Amygdala (tissue), 56 donors: ENCODE results near the gene RABGGTA.

Source experiments
- DNase-seq, 56 donors: peaks; one replicate each; lab custom pipeline; 2025; lab: John Stamatoyannopoulos, UW

The RABGGTA gene

DNA sequence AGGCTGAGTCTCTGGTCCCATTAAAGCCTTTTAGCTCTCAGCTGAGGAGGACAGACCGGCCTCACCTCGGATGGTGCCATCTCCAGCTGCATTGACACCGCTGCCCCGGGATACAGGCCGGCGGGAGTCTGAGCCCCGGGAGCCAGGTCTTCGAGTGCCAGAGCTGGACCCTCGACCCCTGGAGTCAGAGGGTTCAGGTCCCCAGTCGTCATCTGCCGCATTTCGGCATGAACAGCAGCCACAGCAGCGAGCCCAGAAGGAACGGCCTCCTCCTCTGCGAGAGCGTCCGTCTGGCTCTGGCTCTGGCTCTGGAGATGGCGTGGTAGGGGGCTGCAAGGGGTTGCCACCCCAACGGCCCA is 9.4 kb downstream of the RABGGTA start:
- DNase-seq, result no peak

- DNase-seq, result no peak
Measured at GRCh38 chr14:24261256-24261968, 10.0 kb downstream of the RABGGTA start.

DNA sequence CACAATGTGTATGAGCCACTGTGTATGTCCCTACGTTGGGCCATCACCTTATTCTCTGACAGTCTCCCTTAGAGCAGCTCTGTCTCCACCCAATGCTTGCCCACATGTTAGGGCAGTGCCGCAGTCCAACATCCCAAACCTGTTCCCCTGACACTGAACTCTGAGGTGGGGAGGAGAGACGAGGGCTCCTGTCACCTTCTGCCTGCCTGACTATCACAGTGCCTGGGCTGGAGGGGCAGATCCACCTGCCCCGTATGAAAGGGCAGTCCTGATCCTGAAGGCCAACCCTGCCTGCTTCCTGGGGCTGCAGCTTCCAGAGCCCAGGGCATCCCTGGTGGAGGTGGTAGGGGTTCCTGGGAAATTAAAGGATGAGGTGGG is 10.6 kb downstream of the RABGGTA start:
- no peak for DNase-seq

DNA sequence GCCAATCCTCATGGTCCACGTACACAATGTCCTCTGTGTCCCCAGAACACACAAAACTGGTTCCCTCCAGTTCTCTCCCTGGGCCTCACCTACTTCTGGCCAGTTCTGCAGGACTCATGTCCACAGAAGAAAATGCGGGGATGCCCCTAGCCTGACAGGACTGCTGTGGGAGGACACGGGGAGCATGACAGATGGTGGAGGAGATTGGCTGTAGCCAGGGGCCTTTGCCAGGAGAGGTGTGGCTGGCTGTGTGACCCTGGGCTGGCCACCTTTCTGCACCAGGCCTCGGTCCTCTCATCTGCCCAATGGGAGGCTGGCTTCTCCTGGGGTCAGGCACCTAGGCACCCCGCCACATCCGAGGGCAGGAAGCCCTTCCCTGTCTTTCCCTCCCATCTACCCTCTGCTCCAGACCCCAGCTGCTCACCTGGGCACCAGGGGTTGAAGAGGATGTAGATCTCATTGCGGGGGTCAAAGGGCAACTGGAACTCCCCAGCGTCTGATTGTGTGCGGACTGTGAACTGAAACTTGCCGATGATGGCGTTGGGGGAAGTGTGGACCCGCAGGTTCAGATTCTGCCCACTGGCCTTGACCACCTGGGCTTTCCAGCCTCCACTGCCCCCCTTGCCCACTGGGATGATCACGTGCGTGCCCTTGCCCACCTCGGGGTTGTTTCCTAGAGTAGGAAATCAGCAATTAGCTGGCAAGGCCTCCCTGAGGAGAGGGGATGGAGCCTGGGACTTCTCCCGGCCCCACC is 11.2 kb downstream of the RABGGTA start:
- DNase-seq, result no peak

DNA sequence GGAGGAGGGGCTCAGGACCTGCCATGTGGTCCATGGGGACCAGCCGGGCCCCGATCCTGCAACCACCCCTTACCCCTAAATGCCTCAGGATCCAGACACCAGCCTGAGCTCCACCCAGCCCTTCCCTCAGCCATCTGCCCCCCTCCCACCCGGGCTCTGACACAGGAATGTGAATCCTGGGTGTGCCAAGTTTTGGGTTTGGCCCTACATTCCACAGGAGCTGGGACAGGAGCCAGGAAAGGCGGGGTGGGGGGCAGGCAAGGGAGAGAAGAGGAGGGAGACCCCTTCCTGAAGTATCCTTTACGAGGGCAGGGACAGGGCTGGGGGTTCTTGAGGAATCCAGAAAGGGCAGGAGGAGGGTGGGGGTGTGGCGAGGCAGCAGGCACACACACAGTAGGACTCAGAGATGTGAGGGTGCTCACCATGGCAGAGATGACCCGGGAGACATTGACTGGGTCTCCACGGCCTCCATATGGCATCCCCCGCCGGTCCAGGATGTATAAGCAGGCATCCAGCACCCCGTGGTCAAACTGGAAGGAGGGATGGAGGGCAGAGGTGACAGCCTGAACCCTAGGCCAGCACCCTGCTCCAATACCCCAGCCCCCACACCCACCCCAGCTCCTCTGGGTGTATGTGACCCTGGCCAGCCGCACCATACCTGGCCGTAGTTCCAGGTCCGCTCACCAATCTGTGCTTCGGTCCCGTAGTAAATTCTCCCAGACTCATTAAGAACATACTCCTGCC is 11.9 kb downstream of the RABGGTA start:
- no peak for DNase-seq

GRCh38 chr14:24258548-24259265 is 12.7 kb downstream of the RABGGTA start:
- DNase-seq, result no peak

DNA sequence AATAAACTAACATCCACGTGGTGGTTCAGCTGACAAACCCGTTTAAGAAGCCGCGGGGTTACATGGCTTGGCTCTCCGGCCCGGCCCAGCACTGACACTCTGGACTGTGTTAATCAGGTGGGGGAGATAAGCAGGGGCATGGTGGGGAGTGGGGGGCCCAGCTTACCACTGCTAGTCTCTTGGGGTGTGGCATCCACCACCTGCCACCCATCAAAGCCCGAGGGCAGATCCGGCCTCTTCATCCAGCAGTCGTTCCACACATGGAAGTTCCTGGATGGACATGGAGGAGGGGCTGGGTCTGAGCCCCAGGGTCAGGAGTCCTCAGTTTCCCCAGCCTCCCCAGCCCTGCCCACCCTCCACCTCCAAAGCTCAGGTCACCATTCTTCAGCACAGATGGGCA is 13.3 kb downstream of the RABGGTA start:
- DNase-seq, result no peak

- DNase-seq, result no peak
Measured at GRCh38 chr14:24256960-24257359, 14.4 kb downstream of the RABGGTA start.

GRCh38 chr14:24255931-24256711 is 15.3 kb downstream of the RABGGTA start:
- DNase-seq, result no peak

DNA sequence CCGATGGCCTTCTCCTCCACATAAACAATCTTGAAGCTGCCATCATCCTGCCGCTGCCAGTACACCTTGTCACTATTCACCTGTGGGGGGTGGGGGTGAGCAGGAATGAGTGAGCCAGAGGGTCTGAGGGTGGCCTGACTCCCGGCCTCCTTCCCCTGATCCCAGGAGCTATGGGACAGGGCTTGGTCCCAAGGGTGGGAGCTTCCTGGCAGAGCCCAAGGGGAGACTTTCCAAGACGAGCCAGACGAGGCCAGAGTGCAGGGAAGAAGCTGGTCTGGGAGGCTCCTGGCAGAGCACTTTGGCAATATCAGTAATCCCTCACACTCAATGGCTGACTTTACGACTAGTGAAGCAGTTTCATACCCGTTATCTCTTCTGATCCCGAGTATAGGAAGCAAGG is 16.0 kb downstream of the RABGGTA start:
- no peak for DNase-seq

DNA sequence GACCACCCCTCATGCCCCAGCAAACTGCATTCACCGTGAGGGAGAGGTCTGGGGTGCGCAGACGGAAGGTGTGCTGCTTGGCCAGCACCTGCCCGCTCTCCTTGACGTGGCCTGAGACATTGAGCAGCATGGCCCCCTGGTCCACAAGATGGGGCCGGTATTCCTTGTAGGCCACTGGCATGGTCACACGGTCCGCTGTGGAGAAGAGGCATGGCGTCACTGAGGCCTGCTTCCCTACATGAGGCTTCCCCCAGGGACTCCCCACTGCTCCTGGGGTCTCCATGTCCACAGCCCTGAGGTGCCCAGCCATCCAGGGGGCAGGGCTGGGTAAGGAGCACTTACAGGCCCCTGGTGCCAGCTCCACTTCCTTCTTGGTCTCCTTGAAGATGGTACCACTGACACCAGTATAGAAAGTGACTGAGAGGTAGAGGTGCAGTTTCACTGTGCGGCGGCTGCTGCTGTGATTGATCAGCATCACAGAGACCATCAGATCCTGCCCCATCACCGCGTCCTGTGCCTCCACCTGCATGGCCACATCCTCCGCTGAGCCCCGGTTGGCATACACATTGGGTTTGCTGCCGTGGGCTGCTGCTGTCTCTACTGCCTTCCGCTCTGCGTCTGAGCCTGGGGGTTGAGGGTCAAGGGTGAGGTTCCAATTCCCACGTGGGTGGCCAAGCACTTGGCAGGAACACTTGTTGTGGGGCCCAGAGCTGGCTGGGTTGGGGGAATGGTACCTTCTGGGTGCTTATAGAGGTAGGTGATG is 16.6 kb downstream of the RABGGTA start:
- no peak for DNase-seq

DNA sequence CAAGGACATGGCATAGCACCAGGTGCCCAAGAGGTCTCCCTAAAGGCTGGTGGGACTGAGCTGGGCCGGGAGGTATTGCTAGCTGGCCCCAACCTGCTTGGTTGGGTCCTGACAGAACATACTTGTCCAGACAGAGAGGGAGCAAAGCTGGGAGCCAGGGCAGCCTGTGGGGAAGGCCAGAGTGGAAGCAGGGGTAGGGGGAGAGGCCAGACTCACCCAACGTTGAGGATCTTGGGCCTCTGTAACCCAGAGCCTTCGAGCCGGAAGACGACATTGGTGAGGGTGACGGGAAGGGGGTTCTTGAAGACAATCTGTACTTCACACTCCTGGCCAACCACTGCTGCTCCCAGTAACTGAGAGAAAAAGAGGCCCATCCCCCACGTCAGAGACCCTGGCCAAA is 17.5 kb downstream of the RABGGTA start:
- DNase-seq, result no peak

- no peak for DNase-seq
Measured at GRCh38 chr14:24252289-24253124, 18.9 kb downstream of the RABGGTA start.

- DNase-seq, result no peak
Measured at GRCh38 chr14:24251880-24252288, 19.5 kb downstream of the RABGGTA start.

DNA sequence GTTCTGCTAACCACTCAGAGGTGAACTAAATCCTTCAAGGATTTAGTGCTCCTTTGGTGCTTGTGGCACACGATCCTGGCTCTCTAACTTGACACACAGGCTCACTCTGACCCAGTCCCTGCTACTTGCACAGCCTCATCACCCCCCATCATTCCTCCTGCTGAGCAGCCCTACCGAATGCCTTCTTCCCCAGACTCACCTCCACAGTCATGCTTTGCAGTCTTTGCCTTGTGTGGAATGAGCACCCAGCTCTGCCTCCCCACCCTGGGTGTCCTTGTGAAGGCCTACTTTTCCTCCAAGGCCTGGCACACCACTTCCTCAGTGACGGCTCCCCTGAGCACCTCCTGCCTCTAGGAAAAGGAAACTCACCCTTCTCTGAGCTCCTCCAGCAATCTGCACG is 21.0 kb downstream of the RABGGTA start:
- no peak for DNase-seq

DNA sequence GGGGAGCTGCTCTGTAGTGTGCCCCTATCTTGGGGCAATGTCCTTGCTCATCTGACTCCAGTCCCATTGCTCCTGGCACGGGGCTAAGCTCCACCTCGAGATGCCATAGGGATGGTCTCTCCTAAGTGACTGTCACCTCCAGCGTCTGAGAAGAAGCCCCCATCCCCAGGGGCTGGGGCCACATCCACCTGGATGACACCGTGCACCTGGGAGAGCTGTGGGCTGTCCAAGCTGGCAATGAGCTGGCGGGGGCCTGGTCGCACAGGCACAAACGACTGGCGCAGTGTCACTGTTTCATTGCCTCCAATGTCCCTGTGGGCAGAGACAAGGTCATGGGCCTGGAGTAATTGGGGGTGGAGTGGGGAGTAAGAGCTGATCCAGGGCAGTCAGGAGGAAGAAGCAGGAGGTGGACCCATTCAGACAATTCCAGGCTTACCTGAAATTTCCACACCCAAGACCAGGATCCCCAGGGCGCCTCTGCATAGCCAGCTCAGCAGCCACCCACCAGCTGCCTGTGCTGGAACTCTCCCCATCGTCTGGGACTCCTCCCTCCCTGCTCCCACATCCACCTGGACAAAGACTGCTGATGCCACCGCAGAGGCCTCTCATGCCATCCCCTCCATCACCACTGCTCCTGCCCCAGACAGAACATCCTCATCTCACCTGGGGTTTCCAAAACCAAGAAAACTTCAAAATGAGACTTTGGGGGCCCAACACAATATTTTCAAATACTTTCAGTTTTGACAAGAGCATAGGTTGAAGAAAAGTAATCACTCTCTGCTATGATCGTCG is 22.0 kb downstream of the RABGGTA start:
- no peak for DNase-seq

DNA sequence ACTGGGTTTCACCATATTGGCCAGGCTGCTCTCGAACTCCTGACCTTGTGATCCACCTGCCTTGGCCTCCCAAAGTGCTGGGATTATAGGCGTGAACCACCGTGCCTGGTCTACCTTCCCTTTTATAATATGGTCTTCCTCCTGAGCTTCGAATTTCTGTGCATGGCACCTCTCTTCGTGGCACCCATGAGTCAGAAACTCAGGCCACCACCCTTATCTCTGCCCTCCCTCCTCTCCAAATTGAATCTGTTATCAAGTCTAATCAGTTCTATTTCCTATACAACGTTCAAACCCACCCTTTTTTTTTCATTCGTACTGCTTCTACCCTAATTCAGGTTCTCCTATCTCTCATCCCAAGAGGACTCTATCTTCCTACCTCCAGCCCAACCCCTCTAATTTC is 24.0 kb downstream of the RABGGTA start:
- DNase-seq, result no peak

DNA sequence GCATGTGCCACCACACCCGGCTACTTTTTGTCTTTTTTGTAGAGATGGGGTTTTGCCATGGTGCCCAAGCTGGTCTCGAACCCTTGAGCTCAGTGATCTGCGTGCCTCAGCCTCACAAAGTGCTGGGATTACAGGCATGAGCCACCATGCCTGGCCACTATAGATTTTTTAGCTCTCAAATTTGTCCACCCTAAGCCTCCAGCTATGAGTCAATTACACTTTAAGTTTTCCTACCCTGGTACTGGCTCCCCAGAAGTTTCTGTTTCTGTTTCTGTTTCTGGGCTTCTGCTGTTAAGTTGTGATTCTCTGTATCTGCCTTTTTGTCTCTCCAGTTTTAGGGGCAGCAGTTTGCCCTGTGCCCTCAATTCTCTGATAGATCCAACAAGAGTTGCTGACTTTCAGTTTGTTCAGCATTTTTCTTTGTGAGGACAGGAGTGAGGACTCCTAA is 24.6 kb downstream of the RABGGTA start:
- DNase-seq, result no peak
